GM13976 (cell line): ENCODE data around the gene ESR2.
"Not testable (repeated sequence)": the region's sequence is repeated elsewhere in the genome, so short reads cannot be mapped to it uniquely, and the experiment has no call there.

ENCODE experiments used
- DNase-seq: peaks from one replicate; pipeline ENCODE4 v3.0.0; 2012; ENCODE audit warnings: low spot score
- CTCF ChIP-seq: IDR thresholded peaks from 2 replicates; pipeline ENCODE4 v1.5.1; 2012; ENCODE audit warnings: borderline replicate concordance, mild to moderate bottlenecking; ENCODE audit not compliant: insufficient read depth; ENCODE audit errors: extremely low read depth, missing control alignments, control extremely low read depth
- in situ Hi-C: fragments of 300-500 bp; cut with MboI; formaldehyde crosslinking; loops from one replicate; pipeline ENCODE4 v1.12.0; 2022; ENCODE audit warnings: low sequenced_read_pairs, mixed read lengths, inconsistent platforms; ENCODE audit not compliant: unreplicated experiment

ESR2 gene

GRCh38 chr14:64060648-64061096, 233.5 kb downstream of the ESR2 start:
- in situ Hi-C loops: no loop called here
- TF ChIP-seq CTCF: no peak
- no peak for DNase-seq

GRCh38 chr14:64060199-64060545, 234.0 kb downstream of the ESR2 start:
- in situ Hi-C loops: no loop called here
- DNase-seq: no peak
- no peak for TF ChIP-seq CTCF

GRCh38 chr14:64059454-64060198, 234.5 kb downstream of the ESR2 start:
- DNase-seq: no peak
- no peak for TF ChIP-seq CTCF
- in situ Hi-C loops: no loop called here

- TF ChIP-seq CTCF: no peak
- in situ Hi-C loops: no loop called here
- DNase-seq: no peak
These were observed 240.2 kb downstream of the ESR2 start for GRCh38 chr14:64053694-64054669.

GRCh38 chr14:64049616-64050381, 244.4 kb downstream of the ESR2 start:
- in situ Hi-C loops: no loop called here
- TF ChIP-seq CTCF: no peak
- no peak for DNase-seq

- in situ Hi-C loops: no loop called here
- no peak for TF ChIP-seq CTCF
- no peak for DNase-seq
These were observed 249.1 kb downstream of the ESR2 start for GRCh38 chr14:64045091-64045490.

DNA sequence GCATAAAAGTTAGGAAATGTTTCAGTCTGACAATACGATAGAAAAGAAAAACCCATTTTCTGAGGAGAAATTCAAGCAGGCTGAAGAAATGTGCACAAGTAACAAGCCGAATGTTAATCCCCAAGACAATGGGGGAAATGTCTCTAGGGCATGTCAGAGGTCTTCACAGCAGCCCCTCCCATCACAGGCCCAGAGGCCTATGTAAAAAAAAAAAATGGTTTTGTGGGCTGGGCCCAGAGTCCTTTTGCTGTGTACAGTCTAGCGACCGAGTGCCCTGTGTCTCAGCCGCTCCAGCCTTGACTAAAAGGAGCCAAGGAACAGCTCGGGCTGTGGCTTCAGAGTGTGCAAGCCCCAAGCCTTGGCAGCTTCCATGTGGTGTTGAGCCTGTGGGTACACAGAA, 250.9 kb downstream of the ESR2 start:
- DNase-seq, in situ Hi-C loops: not testable (repeated sequence)
